Endodermal cell (in vitro differentiated cells): ENCODE data around the gene TMEM179B. TPM values are rescaled to one million over a fixed set of nuclear protein-coding genes. Genes with fewer than 3 reads are reported as not detected.

Source experiments
- DNase-seq: peaks from one replicate; pipeline ENCODE4 v3.0.0-alpha.2; 2017
- H3K27ac ChIP-seq: 2 replicates; pipeline ENCODE4 v1.5.1; 2013; ENCODE audit warnings: mild to moderate bottlenecking, low read depth, low read length, moderate library complexity
- H3K27me3 ChIP-seq: 2 replicates; pipeline ENCODE4 v1.6.1; 2013; ENCODE audit warnings: mild to moderate bottlenecking, low read length, moderate library complexity; ENCODE audit not compliant: insufficient read depth, control insufficient read depth, poor library complexity, severe bottlenecking
- H3K36me3 ChIP-seq: 2 replicates; pipeline ENCODE4 v1.7.0; 2013; ENCODE audit warnings: mild to moderate bottlenecking, low read length, moderate library complexity; ENCODE audit not compliant: control insufficient read depth, insufficient read depth
- H3K4me1 ChIP-seq: one replicate; pipeline ENCODE4 v1.7.0; 2013; ENCODE audit warnings: low read length; ENCODE audit not compliant: control insufficient read depth, insufficient read depth
- H3K4me3 ChIP-seq: 2 replicates; pipeline ENCODE4 v1.5.1; 2013; ENCODE audit warnings: mild to moderate bottlenecking, low read length, moderate library complexity
- H3K9ac ChIP-seq: 2 replicates; pipeline ENCODE4 v1.6.1; 2013; ENCODE audit warnings: mild to moderate bottlenecking, low read length, moderate library complexity; ENCODE audit not compliant: poor library complexity, severe bottlenecking; ENCODE audit errors: extremely low read depth
- H3K9me3 ChIP-seq: 2 replicates; pipeline ENCODE4 v1.6.1; 2013; ENCODE audit warnings: mild to moderate bottlenecking, low read length, moderate library complexity; ENCODE audit not compliant: control insufficient read depth
- H3K27ac Mint-ChIP-seq: 2 replicates; pipeline ENCODE4 v1.8.0; 2020; ENCODE audit warnings: mixed read lengths
- H3K27me3 Mint-ChIP-seq: 2 replicates; pipeline ENCODE4 v1.8.0; 2021; ENCODE audit warnings: mild to moderate bottlenecking, mixed read lengths; ENCODE audit not compliant: insufficient read depth
- H3K36me3 Mint-ChIP-seq: 2 replicates; pipeline ENCODE4 v1.8.0; 2020; ENCODE audit warnings: low read depth, mixed read lengths
- H3K4me1 Mint-ChIP-seq: 2 replicates; pipeline ENCODE4 v1.8.0; 2020; ENCODE audit warnings: mixed read lengths
- H3K4me3 Mint-ChIP-seq: 2 replicates; pipeline ENCODE4 v1.8.0; 2020; ENCODE audit warnings: mild to moderate bottlenecking, moderate library complexity, mixed read lengths
- H3K9me3 Mint-ChIP-seq: 2 replicates; pipeline ENCODE4 v1.8.0; 2020; ENCODE audit warnings: mild to moderate bottlenecking, mixed read lengths
- WGBS, 2 experiments: methylation state at CpG; one replicate each; pipeline versions ENCODE4 v1.1.5 to v1.1.7; 2013; ENCODE audit warnings: missing lambda C conversion rate in 2 of 2, mixed read lengths in 1 of 2; ENCODE audit not compliant: insufficient coverage in 1 of 2, insufficient read length in 1 of 2; 5-methylcytosine and 5-hydroxymethylcytosine counted together
- total RNA-seq, 2 donors: library from RNA; stranded (reverse); fragmentation: NEBNext Ultra II Directional in 1 of 2; extraction: Animal tissue kit (Norgen Biotek cat#: 25700) in 1 of 2; gene quantifications; 2 replicates in 1 of 2; 3 replicates in 1 of 2; pipeline ENCODE4 v1.2.1, GENCODE V29; 2021
- TF ChIP-seq, protein P1 (sequence below): fragments of 200-600 bp; sonication (generic); conservative IDR thresholded peaks from 2 replicates; pipeline ENCODE4 v1.5.0; 2021; ENCODE audit warnings: antibody characterized with exemption, mild to moderate bottlenecking

TMEM179B gene
- total RNA-seq, 2 donors from 2014 or later: 31.0 TPM

DNA sequence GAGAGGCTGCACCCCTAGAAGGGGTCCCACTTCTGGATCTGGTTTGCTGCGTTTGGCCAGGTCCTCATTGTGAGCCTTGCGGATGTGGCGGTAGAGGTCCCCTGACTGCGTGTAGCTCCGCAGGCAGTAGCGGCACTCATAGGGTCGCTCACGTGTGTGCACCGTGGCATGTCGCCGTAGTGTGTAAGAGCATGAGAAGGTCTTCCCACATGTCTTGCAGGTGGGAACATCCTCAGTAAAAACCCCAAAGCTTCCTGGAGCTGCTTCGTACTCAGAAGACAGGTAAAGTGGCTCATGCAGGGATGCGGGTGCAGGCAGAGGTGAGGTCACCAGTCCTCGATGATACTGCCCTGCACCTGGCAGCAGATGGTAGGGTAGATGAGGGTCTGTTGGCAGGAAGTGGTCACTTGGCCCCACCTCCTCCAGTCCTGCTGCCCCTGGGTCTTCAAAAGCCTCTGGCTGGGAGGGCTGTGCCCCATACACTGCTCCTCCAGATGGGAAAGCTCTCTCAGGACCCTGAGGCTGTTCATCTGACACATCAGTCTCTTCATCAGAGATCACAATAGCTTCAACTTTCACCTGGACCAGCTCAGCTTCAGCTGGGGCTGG, 34.9 kb upstream of the TMEM179B start:
- no peak overlapping the region for H3K27ac ChIP-seq
- Mint-ChIP-seq H3K27me3 (no peaks in the 10 kb centered on the region), H3K4me1 (peaks cover 10% of the 10 kb centered on the region), H3K27ac (no peak overlapping the region), H3K4me3 (no peak overlapping the region), H3K36me3 (peaks cover 24% of the 10 kb centered on the region), H3K9me3 (no peaks in the 10 kb centered on the region)
- H3K4me1 ChIP-seq: no peaks in the 10 kb centered on the region
- TF ChIP-seq, protein P1, sequence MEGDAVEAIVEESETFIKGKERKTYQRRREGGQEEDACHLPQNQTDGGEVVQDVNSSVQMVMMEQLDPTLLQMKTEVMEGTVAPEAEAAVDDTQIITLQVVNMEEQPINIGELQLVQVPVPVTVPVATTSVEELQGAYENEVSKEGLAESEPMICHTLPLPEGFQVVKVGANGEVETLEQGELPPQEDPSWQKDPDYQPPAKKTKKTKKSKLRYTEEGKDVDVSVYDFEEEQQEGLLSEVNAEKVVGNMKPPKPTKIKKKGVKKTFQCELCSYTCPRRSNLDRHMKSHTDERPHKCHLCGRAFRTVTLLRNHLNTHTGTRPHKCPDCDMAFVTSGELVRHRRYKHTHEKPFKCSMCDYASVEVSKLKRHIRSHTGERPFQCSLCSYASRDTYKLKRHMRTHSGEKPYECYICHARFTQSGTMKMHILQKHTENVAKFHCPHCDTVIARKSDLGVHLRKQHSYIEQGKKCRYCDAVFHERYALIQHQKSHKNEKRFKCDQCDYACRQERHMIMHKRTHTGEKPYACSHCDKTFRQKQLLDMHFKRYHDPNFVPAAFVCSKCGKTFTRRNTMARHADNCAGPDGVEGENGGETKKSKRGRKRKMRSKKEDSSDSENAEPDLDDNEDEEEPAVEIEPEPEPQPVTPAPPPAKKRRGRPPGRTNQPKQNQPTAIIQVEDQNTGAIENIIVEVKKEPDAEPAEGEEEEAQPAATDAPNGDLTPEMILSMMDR: no peak
- no peak for DNase-seq
- H3K27me3 ChIP-seq: no peaks in the 10 kb centered on the region
- no peak overlapping the region for H3K9ac ChIP-seq
- H3K36me3 ChIP-seq: peaks cover 16% of the 10 kb centered on the region
- H3K4me3 ChIP-seq: no peak overlapping the region
- 95 to 100% methylated on average over 5 to 14 of the region's 14 CpGs for WGBS, 2 experiments
- no peaks in the 10 kb centered on the region for H3K9me3 ChIP-seq

- H3K4me3 Mint-ChIP-seq: peak overlapping the region; percentile 96
- H3K9me3 ChIP-seq: no peaks in the 10 kb centered on the region
- peaks cover 4% of the 10 kb centered on the region for H3K4me1 ChIP-seq
- H3K9me3 Mint-ChIP-seq: no peaks in the 10 kb centered on the region
- 87 to 95% methylated on average over 12 to 15 of the region's 15 CpGs for WGBS, 2 experiments
- H3K4me1 Mint-ChIP-seq: peaks cover 18% of the 10 kb centered on the region
- peak overlapping the region; percentile 87 for H3K4me3 ChIP-seq
- H3K27me3 Mint-ChIP-seq: no peaks in the 10 kb centered on the region
- H3K9ac ChIP-seq: peak overlapping the region; percentile 26
- TF ChIP-seq, protein P1: no peak
- H3K27ac Mint-ChIP-seq: peak overlapping the region; percentile 99
- DNase-seq: no peak
- peak overlapping the region; percentile 60 for H3K27ac ChIP-seq
- no peaks in the 10 kb centered on the region for H3K27me3 ChIP-seq
- peaks cover 24% of the 10 kb centered on the region for H3K36me3 Mint-ChIP-seq
- peaks cover 16% of the 10 kb centered on the region for H3K36me3 ChIP-seq
Observed at GRCh38 chr11:62752994-62753735, 34.0 kb upstream of the TMEM179B start.

DNA sequence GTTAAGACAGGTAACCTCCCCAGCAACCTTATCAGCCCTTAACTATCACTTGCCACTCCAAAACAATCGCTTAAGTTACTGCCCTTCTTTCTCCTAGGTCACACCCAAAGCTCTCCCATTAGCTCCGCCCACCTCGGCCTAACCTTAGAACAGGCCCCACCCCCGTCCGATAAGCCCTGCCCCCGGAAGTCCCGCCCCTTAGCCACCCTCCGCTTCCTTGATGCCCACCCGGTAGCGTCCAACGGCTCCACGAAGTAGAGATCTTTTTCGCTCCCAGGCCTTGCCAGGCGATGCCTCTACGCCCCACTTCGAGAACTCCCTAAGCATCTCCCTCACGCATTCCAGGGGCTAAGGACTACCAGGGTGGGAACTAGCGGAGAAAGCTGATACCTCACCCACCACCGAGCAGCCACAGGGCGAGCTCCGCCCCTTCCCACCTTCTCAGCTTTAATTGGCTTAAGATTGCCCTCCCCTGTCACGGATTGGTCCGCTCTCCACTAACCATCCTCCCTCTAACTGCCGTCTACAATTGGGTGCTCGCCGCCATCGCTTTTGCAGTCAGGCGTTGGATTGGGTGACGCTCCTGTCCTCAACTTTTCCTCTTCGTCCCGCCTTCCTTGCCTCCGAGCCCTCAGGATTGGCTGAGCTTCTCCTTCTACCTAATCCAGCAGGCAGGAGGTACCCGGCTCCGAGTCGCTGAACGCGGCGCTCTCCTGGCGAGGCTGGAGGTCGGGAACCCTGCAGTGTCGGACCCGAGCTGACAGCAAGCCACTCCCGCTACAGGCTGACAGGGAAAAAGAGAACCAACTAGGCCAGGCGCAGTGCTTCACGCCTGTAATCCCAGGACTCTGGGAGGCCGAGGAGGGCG, 33.2 kb upstream of the TMEM179B start, which contains the start of gene ZBTB3:
Gene ZBTB3, minus strand, starts transcription at position 425 of the 868 bp plus-strand sequence. CDS start 496 bp downstream, outside the sequence.
- WGBS, 2 experiments: 2% methylated on average over 22 to 47 of the region's 47 CpGs

More for the DNA sequence above, 33.2 kb upstream of the TMEM179B start, which contains the start of gene ZBTB3:
- Histone ChIP-seq H3K36me3 (peaks cover 16% of the 10 kb centered on the region), H3K27ac (peak within 1 kb of the TSS; percentile 60), H3K4me1 (peaks cover 4% of the 10 kb centered on the region), H3K27me3 (no peaks in the 10 kb centered on the region), H3K4me3 (peak within 1 kb of the TSS; percentile 87), H3K9me3 (no peaks in the 10 kb centered on the region), H3K9ac (peak within 1 kb of the TSS; percentile 42)
- Mint-ChIP-seq H3K27ac (peak within 1 kb of the TSS; percentile 99), H3K4me1 (peaks cover 21% of the 10 kb centered on the region), H3K36me3 (peaks cover 21% of the 10 kb centered on the region), H3K9me3 (no peaks in the 10 kb centered on the region), H3K27me3 (no peaks in the 10 kb centered on the region), H3K4me3 (peak within 1 kb of the TSS; percentile 96)
- TF ChIP-seq, protein P1: no peak
- DNase-seq: peak; percentile 99
